ENCODE results near the gene XYLB. TPM values are rescaled to one million over a fixed set of nuclear protein-coding genes. Genes with fewer than 3 reads are reported as not detected.
"Not testable (repeated sequence)": the region's sequence is repeated elsewhere in the genome, so short reads cannot be mapped to it uniquely, and the experiment has no call there.

Gene XYLB
- 10 to 100 TPM; 26.2 to 48.3 (median 36.6) TPM for total RNA-seq
- long read RNA-seq, partial matches to known transcripts = 2 of 19 reads
- long read RNA-seq, other reads (novel, unspliced or antisense) = 14 of 19 reads

DNA sequence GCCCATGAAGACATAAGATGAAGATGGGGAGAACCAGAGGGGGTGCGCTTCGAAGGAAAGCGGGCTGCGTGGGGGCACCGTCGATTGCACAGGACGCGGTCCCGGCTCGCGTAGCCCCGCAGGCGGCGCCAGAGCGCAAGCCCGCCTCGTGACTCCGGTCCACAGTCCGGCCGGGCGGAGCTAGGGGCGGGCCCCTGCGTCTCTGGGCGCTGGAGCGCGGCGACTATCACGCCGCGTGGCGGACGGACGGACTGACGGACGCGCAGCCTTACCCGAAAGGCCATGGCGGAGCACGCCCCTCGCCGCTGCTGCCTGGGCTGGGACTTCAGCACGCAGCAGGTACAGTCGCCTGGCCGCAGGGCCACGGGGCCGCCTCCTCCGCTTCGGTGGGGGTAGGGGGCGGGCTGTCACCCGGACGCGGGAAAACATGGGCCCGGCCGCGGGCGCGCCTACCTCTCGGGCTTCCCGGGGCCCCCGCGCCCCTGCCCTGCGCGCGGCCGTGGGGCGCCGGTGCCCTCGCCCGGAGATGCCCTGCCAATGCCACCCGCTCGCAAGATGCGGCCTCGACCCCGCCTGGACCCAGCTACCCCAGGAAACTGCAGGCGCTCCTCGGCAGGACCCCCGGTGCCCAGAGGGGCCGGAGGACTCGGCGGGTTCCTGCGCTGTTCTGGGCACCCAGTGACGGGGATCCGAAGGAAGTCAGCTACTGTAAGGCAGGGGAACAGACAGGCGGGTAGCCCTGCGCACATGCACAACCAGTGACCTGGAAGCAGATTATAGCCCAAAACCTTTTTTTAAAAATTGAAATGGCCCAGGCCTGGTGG lies at the start of gene XYLB:
TSS of gene XYLB (plus strand) at position 199 of the 824 bp plus-strand sequence. CDS start at position 283, 84 bp downstream.
- intact Hi-C loops (cut with DNase I) = loop anchor here in 1 of 2 donors (5.0 kb wide), 1 partner anchor 131 kb away; no protein-coding TSS in a partner anchor
- H3K36me3 ChIP-seq = peaks cover 0 to 6% (median under 1%) of the 10 kb centered on the region in 4 donors
- H3K9me3 ChIP-seq = no peaks in the 10 kb centered on the region
- WGBS (ENCODE audit: insufficient coverage, low coverage, low lambda C conversion rate, missing lambda C conversion rate) = 2% methylated on average over 17 of the region's 85 CpGs
- DNase-seq (peak; percentile 94 to 96 (median 95)), ATAC-seq (peak; percentile 92 to 96 (median 93))
- TF ChIP-seq CTCF (IDR thresholded peaks at IDR 0.05) (peak; percentile 85 to 91 (median 87)), POLR2A (IDR thresholded peaks at IDR 0.05) (peak; percentile 85)
- H3K4me1 ChIP-seq = peaks cover 0 to 35% (median 8%) of the 10 kb centered on the region in 4 donors
- peak within 1 kb of the TSS; percentile 91 to 94 (median 93) for H3K4me3 ChIP-seq
- H3K27ac ChIP-seq = peak within 1 kb of the TSS; percentile 44 to 87 (median 73)
- no peaks in the 10 kb centered on the region for H3K27me3 ChIP-seq

- H3K4me1 ChIP-seq; H3K4me3 ChIP-seq; H3K36me3 ChIP-seq; intact Hi-C loops (cut with DNase I); H3K9me3 ChIP-seq; ATAC-seq; H3K27me3 ChIP-seq; DNase-seq; H3K27ac ChIP-seq: not testable (repeated sequence)
- WGBS (ENCODE audit: insufficient coverage, low coverage, low lambda C conversion rate, missing lambda C conversion rate) = 71% methylated on average over 3 of the region's 4 CpGs
These were observed 49.5 kb upstream of the XYLB start for GRCh38 chr3:38297053-38297452.

DNA sequence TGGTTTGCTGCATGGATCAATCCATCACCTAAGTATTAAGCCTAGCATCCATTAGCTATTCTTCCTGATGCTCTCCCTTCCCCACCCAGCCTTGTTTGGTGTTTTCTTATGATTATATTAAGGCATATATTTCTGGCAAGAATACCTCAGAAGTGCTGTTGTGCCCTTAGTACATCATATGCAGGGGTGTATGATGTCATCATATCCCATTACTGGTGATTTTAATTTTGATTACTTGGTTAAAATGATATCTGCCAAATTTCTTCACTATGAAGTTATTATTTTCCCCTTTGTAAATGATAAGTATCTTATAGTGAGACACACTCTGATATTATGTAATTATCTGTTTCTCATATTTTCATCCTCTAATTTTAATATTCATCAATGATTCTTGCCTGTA lies 49.0 kb upstream of the XYLB start:
- DNase-seq (no peak), ATAC-seq (no peak)
- intact Hi-C loops (cut with DNase I) = no loop called here
- no peaks in the 10 kb centered on the region for H3K27me3 ChIP-seq
- TF ChIP-seq POLR2A (IDR thresholded peaks at IDR 0.05) (no peak), CTCF (IDR thresholded peaks at IDR 0.05) (no peak)
- no peak overlapping the region for H3K27ac ChIP-seq
- no peak overlapping the region for H3K4me3 ChIP-seq
- H3K4me1 ChIP-seq = no peaks in the 10 kb centered on the region
- H3K9me3 ChIP-seq = no peaks in the 10 kb centered on the region
- no peaks in the 10 kb centered on the region for H3K36me3 ChIP-seq

DNA sequence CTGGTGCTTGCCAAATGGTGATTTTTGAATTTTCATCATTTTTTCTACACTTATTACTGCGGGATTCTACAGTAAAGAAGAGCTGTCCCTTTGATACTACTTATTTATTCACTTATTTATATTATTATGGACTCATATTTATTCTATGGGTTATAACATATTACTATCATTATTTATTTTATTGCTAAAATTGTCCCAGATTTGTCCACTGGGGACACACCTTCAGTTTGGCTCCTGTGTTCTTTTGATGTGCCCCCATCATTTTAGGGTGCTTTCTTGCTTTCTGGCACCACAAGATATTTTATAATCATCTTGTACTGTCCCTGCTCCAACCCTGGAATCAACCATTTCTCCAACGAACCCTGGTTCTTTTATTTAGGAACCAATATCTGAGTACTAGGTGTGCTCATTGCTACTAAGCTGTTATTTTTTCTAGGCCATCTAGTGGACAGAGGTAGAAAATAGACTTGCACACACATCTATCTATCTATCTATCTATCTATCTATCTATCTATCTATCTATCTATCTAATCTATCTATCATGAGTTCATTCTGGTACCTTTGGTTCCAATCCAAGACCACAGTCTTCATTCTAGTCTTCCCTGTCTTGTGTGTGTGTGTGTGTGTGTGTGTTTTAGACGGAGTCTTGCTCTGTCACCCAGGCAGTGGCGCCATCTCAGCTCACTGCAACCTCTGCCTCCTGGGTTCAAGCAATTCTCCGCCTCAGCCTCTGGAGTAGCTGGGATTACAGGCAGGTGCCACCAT lies 48.5 kb upstream of the XYLB start:
- H3K9me3 ChIP-seq = no peaks in the 10 kb centered on the region
- no peak overlapping the region for H3K27ac ChIP-seq
- intact Hi-C loops (cut with DNase I) = no loop called here
- TF ChIP-seq POLR2A (IDR thresholded peaks at IDR 0.05) (no peak), CTCF (IDR thresholded peaks at IDR 0.05) (peak; percentile 36 to 44 (median 42))
- ATAC-seq = peak; percentile 54 to 73 (median 68)
- H3K36me3 ChIP-seq = no peaks in the 10 kb centered on the region
- H3K4me1 ChIP-seq = no peaks in the 10 kb centered on the region
- no peak for DNase-seq
- no peak overlapping the region for H3K4me3 ChIP-seq
- WGBS (ENCODE audit: insufficient coverage, low coverage, low lambda C conversion rate, missing lambda C conversion rate) = 71% methylated on average over 4 of the region's 5 CpGs
- no peaks in the 10 kb centered on the region for H3K27me3 ChIP-seq

GRCh38 chr3:38306941-38307340 lies 39.6 kb upstream of the XYLB start:
- Histone ChIP-seq H3K4me1 (no peaks in the 10 kb centered on the region), H3K9me3 (no peaks in the 10 kb centered on the region), H3K27me3 (no peaks in the 10 kb centered on the region), H3K4me3 (no peak overlapping the region), H3K27ac (no peak overlapping the region), H3K36me3 (no peaks in the 10 kb centered on the region)
- intact Hi-C loops (cut with DNase I) = no loop called here
- peak in 1 of 4 donors; percentile 16 for ATAC-seq
- no peak for TF ChIP-seq POLR2A (IDR thresholded peaks at IDR 0.05)
- WGBS (ENCODE audit: insufficient coverage, low coverage, low lambda C conversion rate, missing lambda C conversion rate) = 80% methylated on average over 1 of the region's 5 CpGs
- DNase-seq = no peak

Data from right lobe of liver (tissue), 6 donors.